HG03280 (cell line): ENCODE measurements around the gene VSIR.

Experiments used
- ATAC-seq: cut with Tn5 transposase; IDR thresholded peaks from one replicate; pipeline ENCODE4 v1.9.1; 2021; ENCODE audit warnings: mild to moderate bottlenecking, moderate library complexity; ENCODE audit not compliant: unreplicated experiment

The VSIR gene

GRCh38 chr10:71697938-71698709 is 75.2 kb downstream of the VSIR start:
- ATAC-seq: no peak
